Esophagus (tissue), 2 donors: Measurements from ENCODE around the gene CTSL. TPM values are rescaled to one million over a fixed set of nuclear protein-coding genes. Genes with fewer than 3 reads are reported as not detected.

Source experiments
- H3K27ac ChIP-seq, 2 donors: one replicate each; pipeline ENCODE4 v1.5.1; 2013; ENCODE audit warnings: low read depth in 2 of 2, mild to moderate bottlenecking in 2 of 2, inconsistent platforms in 1 of 2, low read length in 1 of 2, moderate library complexity in 1 of 2
- H3K27me3 ChIP-seq, 2 donors: one replicate each; pipeline ENCODE4 v1.6.1; 2013; ENCODE audit warnings: low read length in 2 of 2, control low read depth in 1 of 2, mild to moderate bottlenecking in 1 of 2; ENCODE audit not compliant: insufficient read depth in 2 of 2, control insufficient read depth in 1 of 2
- H3K36me3 ChIP-seq, 2 donors: one replicate each; pipeline ENCODE4 v1.6.1; 2013; ENCODE audit warnings: low read length in 1 of 2; ENCODE audit not compliant: control insufficient read depth in 2 of 2, insufficient read depth in 2 of 2
- H3K4me1 ChIP-seq, 2 donors: one replicate each; pipeline ENCODE4 v1.6.1; 2013; ENCODE audit warnings: low read length in 1 of 2; ENCODE audit not compliant: control insufficient read depth in 2 of 2, insufficient read depth in 2 of 2
- H3K4me3 ChIP-seq, 2 donors: one replicate each; pipeline ENCODE4 v1.5.1; 2013; ENCODE audit warnings: low read length in 2 of 2, mild to moderate bottlenecking in 2 of 2, low read depth in 1 of 2, moderate library complexity in 1 of 2
- H3K9me3 ChIP-seq, 2 donors: one replicate each; pipeline ENCODE4 v1.6.1; 2013; ENCODE audit warnings: mild to moderate bottlenecking in 2 of 2, low read depth in 1 of 2, low read length in 1 of 2, moderate library complexity in 1 of 2; ENCODE audit not compliant: control insufficient read depth in 2 of 2, insufficient read depth in 1 of 2
- WGBS, 2 donors: extraction: QIAGEN DNeasy Blood & Tissue Kit; methylation state at CpG; one replicate each; pipeline ENCODE4 v1.1.7; 2013; 5-methylcytosine and 5-hydroxymethylcytosine counted together
- polyA plus RNA-seq, 2 donors: library from polyadenylated mRNA; stranded (reverse); fragments of 200-250 nt; gene quantifications; one replicate each; pipeline ENCODE4 v1.2.3, GENCODE V29; 2013
- donor health status: healthy with polysubstance abuse.
- donor health status: Bipolar disorder and iron deficiency.

The CTSL gene
- polyA plus RNA-seq, 2 donors = 6.0 to 27.3 TPM

DNA sequence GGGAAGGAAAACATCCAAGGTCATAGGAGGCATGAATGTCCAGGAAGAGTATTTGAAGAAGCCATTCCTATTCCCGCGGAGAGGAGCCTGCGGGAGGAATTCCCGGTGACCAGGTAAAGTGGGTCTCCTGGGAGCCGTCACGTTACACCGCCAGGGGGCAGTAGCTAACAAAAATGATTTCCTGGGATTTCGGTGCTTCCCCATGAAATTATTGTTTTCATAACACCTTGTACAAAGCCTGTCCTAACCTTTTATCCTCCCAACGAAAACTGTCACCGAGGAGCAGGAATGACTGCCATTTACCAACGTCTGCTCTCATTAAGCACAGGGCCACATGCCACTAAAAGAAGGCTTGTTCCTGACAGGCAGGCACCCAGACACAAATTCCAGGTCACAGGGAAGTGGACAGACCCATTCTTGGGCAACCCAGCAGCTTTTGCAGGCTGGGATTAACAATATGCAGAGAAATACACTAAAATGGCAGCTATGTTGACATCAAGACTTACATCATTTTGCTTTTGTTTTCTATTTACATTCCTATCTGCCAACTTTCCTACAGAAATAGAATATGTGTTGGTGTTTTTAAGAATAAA is 41.2 kb upstream of the CTSL start:
- no peak overlapping the region for H3K4me3 ChIP-seq
- no peak overlapping the region for H3K27ac ChIP-seq
- H3K9me3 ChIP-seq = no peaks in the 10 kb centered on the region
- no peaks in the 10 kb centered on the region for H3K36me3 ChIP-seq
- peaks cover 0 to 2% of the 10 kb centered on the region in 2 donors for H3K4me1 ChIP-seq
- 34 to 41% methylated on average over 11 of the region's 11 CpGs for WGBS, 2 donors
- H3K27me3 ChIP-seq = no peaks in the 10 kb centered on the region

DNA sequence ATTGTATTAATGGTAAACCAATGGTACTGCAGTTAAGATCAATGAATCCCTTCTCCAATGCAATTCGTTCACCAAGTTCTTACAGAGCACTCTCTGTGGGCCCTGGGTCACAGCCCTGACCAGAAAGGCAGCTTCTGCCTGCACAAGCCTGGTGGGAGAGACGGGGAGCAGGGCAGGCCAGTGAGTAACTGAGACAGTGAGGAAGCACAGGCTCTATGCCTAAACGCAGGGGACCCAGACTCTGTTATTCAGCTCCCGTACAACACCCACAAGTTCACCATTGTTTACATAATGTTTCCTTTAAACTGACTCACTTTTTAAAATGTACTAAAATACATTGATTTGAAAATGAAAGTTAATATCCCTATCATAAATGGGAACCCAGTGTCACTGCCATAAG is 40.5 kb upstream of the CTSL start:
- WGBS, 2 donors = 65% methylated on average over 4 of the region's 4 CpGs
- Histone ChIP-seq H3K27ac (no peak overlapping the region), H3K4me3 (no peak overlapping the region), H3K27me3 (no peaks in the 10 kb centered on the region), H3K36me3 (no peaks in the 10 kb centered on the region), H3K9me3 (no peaks in the 10 kb centered on the region), H3K4me1 (peaks cover 0 to 2% of the 10 kb centered on the region in 2 donors)

- peaks cover 0 to 2% of the 10 kb centered on the region in 2 donors for H3K4me1 ChIP-seq
- H3K36me3 ChIP-seq = no peaks in the 10 kb centered on the region
- H3K4me3 ChIP-seq = no peak overlapping the region
- no peaks in the 10 kb centered on the region for H3K9me3 ChIP-seq
- H3K27ac ChIP-seq = no peak overlapping the region
- 65 to 67% methylated on average over 14 of the region's 14 CpGs for WGBS, 2 donors
- no peaks in the 10 kb centered on the region for H3K27me3 ChIP-seq
These were observed 39.9 kb upstream of the CTSL start for GRCh38 chr9:87685871-87686519.

DNA sequence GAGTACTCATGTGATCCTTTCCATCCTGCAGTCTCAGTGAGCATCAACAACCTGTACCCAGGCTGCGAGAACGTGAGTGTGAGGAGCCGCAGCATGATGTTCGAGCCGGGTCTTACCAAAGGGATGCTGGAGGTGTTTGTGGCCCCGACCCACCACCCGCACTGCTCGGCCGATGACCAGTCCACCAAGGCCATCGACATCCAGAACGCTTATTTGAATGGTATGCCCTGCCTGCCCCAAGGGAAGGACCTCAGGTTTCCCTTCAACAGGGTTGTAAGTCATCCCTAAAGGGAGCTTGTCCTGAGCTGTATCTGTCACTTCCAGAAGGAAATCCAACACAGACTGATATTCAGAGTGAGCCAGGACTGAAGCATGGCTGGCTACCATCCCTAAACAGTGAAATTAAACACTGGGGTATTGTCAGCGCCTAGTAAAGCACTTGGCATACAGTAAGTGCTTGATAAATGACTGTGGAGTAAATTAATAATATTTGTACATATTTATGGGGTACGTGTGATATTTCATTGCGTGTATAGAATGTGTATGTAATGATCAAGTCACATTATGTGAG is 39.3 kb upstream of the CTSL start:
- Histone ChIP-seq H3K27me3 (no peaks in the 10 kb centered on the region), H3K36me3 (no peaks in the 10 kb centered on the region), H3K4me3 (no peak overlapping the region), H3K9me3 (no peaks in the 10 kb centered on the region), H3K27ac (no peak overlapping the region), H3K4me1 (peaks cover 0 to 2% of the 10 kb centered on the region in 2 donors)
- WGBS, 2 donors = 95 to 96% methylated on average over 14 of the region's 14 CpGs

- Histone ChIP-seq H3K36me3 (no peaks in the 10 kb centered on the region), H3K27me3 (no peaks in the 10 kb centered on the region), H3K4me1 (peaks cover 0 to 2% of the 10 kb centered on the region in 2 donors), H3K27ac (no peak overlapping the region), H3K9me3 (no peaks in the 10 kb centered on the region), H3K4me3 (no peak overlapping the region)
- 64 to 76% methylated on average over 4 of the region's 4 CpGs for WGBS, 2 donors
These were observed 38.7 kb upstream of the CTSL start for GRCh38 chr9:87687207-87687606.

DNA sequence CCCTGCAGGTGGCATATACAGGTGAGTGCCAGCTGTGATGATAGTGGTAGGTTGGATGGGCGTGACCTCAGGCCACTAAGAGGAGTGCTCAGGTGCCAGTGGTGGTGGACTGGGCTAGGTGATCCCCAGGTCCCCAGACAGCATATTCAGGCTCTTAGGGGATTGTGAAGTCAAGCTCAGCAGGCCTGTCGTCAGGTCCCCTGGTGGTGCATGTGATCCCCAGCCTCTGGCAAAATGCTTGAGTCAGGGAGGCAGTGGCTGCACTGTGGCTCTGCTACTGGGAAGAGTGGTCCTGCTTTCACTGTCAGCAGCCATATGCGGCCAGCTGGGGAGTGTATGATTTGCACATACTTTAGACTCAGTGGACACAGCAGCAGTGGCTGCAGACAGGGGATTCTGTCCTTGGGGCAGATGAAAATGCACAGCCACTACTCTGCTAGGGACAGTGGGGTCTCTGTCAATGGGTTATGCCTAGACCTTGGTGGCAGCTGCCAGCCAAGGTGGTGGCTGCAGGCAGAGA is 31.6 kb upstream of the CTSL start:
- H3K4me1 ChIP-seq = no peaks in the 10 kb centered on the region
- no peak overlapping the region for H3K27ac ChIP-seq
- peaks cover 0 to 5% of the 10 kb centered on the region in 2 donors for H3K9me3 ChIP-seq
- 91 to 93% methylated on average over 3 of the region's 3 CpGs for WGBS, 2 donors
- no peak overlapping the region for H3K4me3 ChIP-seq
- peaks cover 0 to 3% of the 10 kb centered on the region in 2 donors for H3K36me3 ChIP-seq
- no peaks in the 10 kb centered on the region for H3K27me3 ChIP-seq

DNA sequence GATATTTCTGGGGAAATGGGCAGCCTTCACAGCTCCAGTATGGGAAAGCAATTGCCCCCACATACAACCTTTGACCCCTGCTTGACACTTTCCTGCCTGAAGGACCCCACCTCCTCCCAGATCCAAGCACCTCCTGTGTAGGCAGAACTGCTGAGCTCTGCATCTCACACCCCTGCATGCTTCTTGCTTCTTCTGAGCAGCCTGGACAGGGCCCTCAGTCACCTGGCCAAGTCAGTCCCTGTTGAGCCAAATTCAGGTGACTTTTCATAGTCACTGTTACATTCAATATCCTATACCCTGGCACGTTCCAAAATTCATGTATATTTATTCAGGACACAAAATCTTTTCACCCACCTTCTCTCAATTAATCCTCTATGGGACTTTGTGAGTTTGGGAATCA is 30.4 kb upstream of the CTSL start:
- H3K27me3 ChIP-seq = no peaks in the 10 kb centered on the region
- WGBS, 2 donors = 73 to 89% methylated on average over 1 of the region's 1 CpG
- peaks cover 0 to 3% of the 10 kb centered on the region in 2 donors for H3K36me3 ChIP-seq
- H3K4me3 ChIP-seq = no peak overlapping the region
- H3K27ac ChIP-seq = no peak overlapping the region
- H3K9me3 ChIP-seq = peaks cover 0 to 5% of the 10 kb centered on the region in 2 donors
- H3K4me1 ChIP-seq = no peaks in the 10 kb centered on the region

DNA sequence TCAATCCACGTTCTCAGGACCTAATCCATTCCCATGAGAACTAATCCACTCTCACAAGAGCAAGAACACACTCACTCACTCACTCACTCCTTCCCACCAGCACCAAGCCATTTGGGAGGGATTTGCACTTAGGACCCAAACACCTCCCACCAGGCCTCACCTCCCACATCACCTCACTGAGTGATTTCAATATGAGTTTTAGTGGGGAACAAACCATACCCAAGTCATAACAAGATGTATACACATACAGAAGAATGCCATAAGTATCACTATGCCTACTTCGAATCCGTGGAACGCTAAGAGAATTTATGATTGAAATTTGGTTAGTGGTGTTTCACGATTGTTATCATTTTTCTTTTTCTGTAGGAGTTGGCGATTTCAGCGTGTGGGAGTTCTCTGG is 29.3 kb upstream of the CTSL start:
- Histone ChIP-seq H3K27me3 (no peaks in the 10 kb centered on the region), H3K4me3 (no peak overlapping the region), H3K27ac (no peak overlapping the region), H3K36me3 (peaks cover 0 to 3% of the 10 kb centered on the region in 2 donors), H3K9me3 (peaks cover 0 to 5% of the 10 kb centered on the region in 2 donors), H3K4me1 (no peaks in the 10 kb centered on the region)
- 84 to 87% methylated on average over 7 of the region's 7 CpGs for WGBS, 2 donors

- Histone ChIP-seq H3K4me1 (no peaks in the 10 kb centered on the region), H3K4me3 (no peak overlapping the region), H3K27me3 (no peaks in the 10 kb centered on the region), H3K36me3 (peaks cover 0 to 3% of the 10 kb centered on the region in 2 donors), H3K9me3 (peaks cover 0 to 5% of the 10 kb centered on the region in 2 donors), H3K27ac (no peak overlapping the region)
- 84 to 93% methylated on average over 14 of the region's 14 CpGs for WGBS, 2 donors
These were observed 27.7 kb upstream of the CTSL start for GRCh38 chr9:87698069-87698809.
